H1 (cell line): ENCODE data around the gene TYRP1.

Source experiments
- EP300 ChIP-seq, 2 experiments: IDR thresholded peaks; 1 replicate in 1 of 2; 2 replicates in 1 of 2; pipeline ENCODE4 v1.6.1; 2011 to 2012; ENCODE audit warnings: low read depth in 2 of 2, low read length in 2 of 2, mild to moderate bottlenecking in 2 of 2, borderline replicate concordance in 1 of 2, inconsistent platforms in 1 of 2, moderate library complexity in 1 of 2
- EZH2 ChIP-seq: fragments of 200-600 bp; sonication (generic); IDR thresholded peaks from 2 replicates; pipeline ENCODE4 v1.7.1; 2012; ENCODE audit warnings: low read depth, mild to moderate bottlenecking, moderate library complexity, low read length, inconsistent platforms; ENCODE audit not compliant: severe bottlenecking
- GABPA ChIP-seq: IDR thresholded peaks from 2 replicates; pipeline ENCODE4 v1.6.1; 2011; ENCODE audit warnings: mild to moderate bottlenecking, low read length, moderate library complexity, borderline replicate concordance; ENCODE audit not compliant: insufficient read depth
- NRF1 ChIP-seq: IDR thresholded peaks from 2 replicates; pipeline ENCODE4 v1.6.1; 2011; ENCODE audit warnings: mild to moderate bottlenecking, low read depth, low read length, improper control_type of control experiment
- POLR2A ChIP-seq, 2 experiments: IDR thresholded peaks; 1 replicate in 1 of 2; 2 replicates in 1 of 2; pipeline ENCODE4 v1.6.1; 2011; ENCODE audit warnings: low read depth in 2 of 2, low read length in 2 of 2, mild to moderate bottlenecking in 2 of 2; ENCODE audit errors: control extremely low read depth in 1 of 2
- RFX5 ChIP-seq: IDR thresholded peaks from 2 replicates; pipeline ENCODE4 v1.6.1; 2011; ENCODE audit warnings: low read depth, low read length, improper control_type of control experiment, borderline replicate concordance
- SIN3A ChIP-seq, 2 experiments: IDR thresholded peaks in 1 of 2; conservative IDR thresholded peaks in 1 of 2; 2 replicates each; pipeline ENCODE4 v1.6.1; 2011 to 2012; ENCODE audit warnings: low read length in 2 of 2, improper control_type of control experiment in 1 of 2, low read depth in 1 of 2, mild to moderate bottlenecking in 1 of 2
- SP1 ChIP-seq: IDR thresholded peaks from 2 replicates; pipeline ENCODE4 v1.6.1; 2011; ENCODE audit warnings: low read depth, low read length
- TAF1 ChIP-seq: IDR thresholded peaks from 2 replicates; pipeline ENCODE4 v1.6.1; 2011; ENCODE audit warnings: mild to moderate bottlenecking, low read depth, low read length
- TCF12 ChIP-seq: IDR thresholded peaks from 2 replicates; pipeline ENCODE4 v1.6.1; 2011; ENCODE audit warnings: low read depth, mild to moderate bottlenecking, low read length
- ZNF274 ChIP-seq: IDR thresholded peaks from 2 replicates; pipeline ENCODE4 v1.7.0; 2012; ENCODE audit warnings: low read length, borderline replicate concordance; ENCODE audit errors: extremely low read depth
- TF ChIP-seq, protein P1 (sequence below), 3 experiments: IDR thresholded peaks; 1 replicate in 2 of 3; 2 replicates in 1 of 3; pipeline versions ENCODE4 v1.5.1 to v1.6.1; 2011; ENCODE audit warnings: low read length in 3 of 3, mild to moderate bottlenecking in 3 of 3, inconsistent platforms in 2 of 3, low read depth in 1 of 3, moderate library complexity in 1 of 3; ENCODE audit not compliant: insufficient read depth in 1 of 3; ENCODE audit errors: control extremely low read depth in 1 of 3

DNA sequence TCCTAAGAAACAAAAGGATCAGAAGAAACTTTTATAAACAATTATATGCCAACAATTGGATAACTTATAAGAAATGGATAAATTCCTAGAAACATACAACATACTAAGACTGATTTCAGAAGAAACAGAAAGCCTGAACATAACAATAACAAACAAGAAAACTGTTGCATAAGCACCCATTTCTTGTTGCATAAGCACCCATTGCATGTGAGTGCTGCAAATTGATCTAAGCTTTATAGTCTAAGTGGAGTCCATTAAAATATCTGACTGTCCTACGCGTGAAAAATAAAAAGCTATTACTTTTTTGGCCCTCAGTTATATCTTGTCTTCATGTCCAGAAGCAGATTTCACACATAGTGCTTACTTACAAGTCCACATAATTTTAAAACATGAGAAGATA, 19.3 kb downstream of the TYRP1 start:
- TF ChIP-seq EP300 (IDR thresholded peaks at IDR 0.05; ENCODE audit: borderline replicate concordance in 1 of 2, low read depth in 2 of 2, low read length in 2 of 2) (no peak), EZH2 (no peak), SP1 (no peak), SIN3A (conservative IDR thresholded peaks at IDR 0.05 in 1 of 2, IDR thresholded peaks at IDR 0.05 in 1 of 2; ENCODE audit: low read depth in 1 of 2, low read length in 2 of 2) (no peak), TCF12 (no peak), ZNF274 (no peak), TAF1 (no peak), NRF1 (no peak), RFX5 (no peak), GABPA (no peak), POLR2A (IDR thresholded peaks at IDR 0.05; ENCODE audit: control extremely low read depth in 1 of 2, low read depth in 2 of 2, low read length in 2 of 2) (no peak)
- TF ChIP-seq, protein P1, sequence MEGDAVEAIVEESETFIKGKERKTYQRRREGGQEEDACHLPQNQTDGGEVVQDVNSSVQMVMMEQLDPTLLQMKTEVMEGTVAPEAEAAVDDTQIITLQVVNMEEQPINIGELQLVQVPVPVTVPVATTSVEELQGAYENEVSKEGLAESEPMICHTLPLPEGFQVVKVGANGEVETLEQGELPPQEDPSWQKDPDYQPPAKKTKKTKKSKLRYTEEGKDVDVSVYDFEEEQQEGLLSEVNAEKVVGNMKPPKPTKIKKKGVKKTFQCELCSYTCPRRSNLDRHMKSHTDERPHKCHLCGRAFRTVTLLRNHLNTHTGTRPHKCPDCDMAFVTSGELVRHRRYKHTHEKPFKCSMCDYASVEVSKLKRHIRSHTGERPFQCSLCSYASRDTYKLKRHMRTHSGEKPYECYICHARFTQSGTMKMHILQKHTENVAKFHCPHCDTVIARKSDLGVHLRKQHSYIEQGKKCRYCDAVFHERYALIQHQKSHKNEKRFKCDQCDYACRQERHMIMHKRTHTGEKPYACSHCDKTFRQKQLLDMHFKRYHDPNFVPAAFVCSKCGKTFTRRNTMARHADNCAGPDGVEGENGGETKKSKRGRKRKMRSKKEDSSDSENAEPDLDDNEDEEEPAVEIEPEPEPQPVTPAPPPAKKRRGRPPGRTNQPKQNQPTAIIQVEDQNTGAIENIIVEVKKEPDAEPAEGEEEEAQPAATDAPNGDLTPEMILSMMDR (IDR thresholded peaks at IDR 0.05; ENCODE audit: control extremely low read depth in 1 of 3, insufficient read depth in 1 of 3, low read depth in 1 of 3, low read length in 3 of 3) = no peak
